Natural killer cell (primary cell): Measurements from ENCODE around the gene KHNYN. TPM values are rescaled to one million over a fixed set of nuclear protein-coding genes. Genes with fewer than 3 reads are reported as not detected.

Source experiments
- ATAC-seq, 3 donors: fragments of 150-1000 bp in 2 of 3; fragments of 200-7000 bp in 1 of 3; cut with Tn5 transposase; 1 replicate in 1 of 3; 2 replicates in 2 of 3; pipeline ENCODE4 v1.10.0; 2021; ENCODE audit warnings: mild to moderate bottlenecking in 2 of 3, moderate library complexity in 2 of 3
- DNase-seq, 2 donors: peaks; one replicate each; pipeline versions ENCODE4 v3.0.0 to v3.0.0-alpha.2; 2013 to 2021; ENCODE audit warnings: mixed read lengths in 1 of 2
- H3K27ac ChIP-seq: one replicate; pipeline ENCODE4 v1.5.1; 2013; ENCODE audit warnings: mild to moderate bottlenecking, low read length
- H3K27me3 ChIP-seq: one replicate; pipeline ENCODE4 v1.6.1; 2013; ENCODE audit warnings: low read length; ENCODE audit not compliant: control insufficient read depth, insufficient read depth
- H3K36me3 ChIP-seq: one replicate; pipeline ENCODE4 v1.6.1; 2013; ENCODE audit warnings: low read length; ENCODE audit not compliant: control insufficient read depth, insufficient read depth
- H3K4me1 ChIP-seq: one replicate; pipeline ENCODE4 v1.6.1; 2013; ENCODE audit warnings: low read length; ENCODE audit not compliant: control insufficient read depth, insufficient read depth
- H3K4me3 ChIP-seq: one replicate; pipeline ENCODE4 v1.5.1; 2013; ENCODE audit warnings: low read length
- H3K9me3 ChIP-seq: one replicate; pipeline ENCODE4 v1.6.1; 2013; ENCODE audit warnings: low read length; ENCODE audit not compliant: control insufficient read depth, insufficient read depth
- H3K27ac Mint-ChIP-seq, 2 donors: one replicate each; pipeline ENCODE4 v1.8.0; 2022; ENCODE audit warnings: mild to moderate bottlenecking in 2 of 2, mixed read lengths in 2 of 2, moderate library complexity in 1 of 2
- H3K27me3 Mint-ChIP-seq, 2 donors: one replicate each; pipeline ENCODE4 v1.8.0; 2022; ENCODE audit warnings: low read depth in 2 of 2, mixed read lengths in 2 of 2
- H3K36me3 Mint-ChIP-seq: one replicate; pipeline ENCODE4 v1.8.0; 2022; ENCODE audit warnings: mixed read lengths
- H3K4me1 Mint-ChIP-seq, 2 donors: one replicate each; pipeline ENCODE4 v1.8.0; 2022; ENCODE audit warnings: mixed read lengths in 2 of 2
- H3K4me3 Mint-ChIP-seq: one replicate; pipeline ENCODE4 v1.8.0; 2022; ENCODE audit warnings: mild to moderate bottlenecking, moderate library complexity, mixed read lengths
- H3K9me3 Mint-ChIP-seq, 2 donors: one replicate each; pipeline ENCODE4 v1.8.0; 2022; ENCODE audit warnings: mixed read lengths in 2 of 2
- CTCF ChIP-seq: fragments of 200-600 bp; IDR thresholded peaks from one replicate; pipeline ENCODE4 v1.8.0; 2022; ENCODE audit warnings: antibody characterized with exemption
- WGBS: methylation state at CpG from one replicate; pipeline ENCODE4 v1.1.7; 2013; ENCODE audit warnings: missing lambda C conversion rate; ENCODE audit not compliant: insufficient coverage; 5-methylcytosine and 5-hydroxymethylcytosine counted together
- intact Hi-C: fragments of 100-400 bp; cut with micrococcal nuclease; formaldehyde crosslinking; loops from one replicate; pipeline ENCODE4 v1.14.2; 2022
- total RNA-seq, 4 donors: library from RNA; stranded (reverse); fragments of 120-200 nt in 1 of 4; gene quantifications; one replicate each; pipeline versions ENCODE4 v1.2.3 to v1.2.4, GENCODE V29; 2013 to 2022

KHNYN gene
- 100 to 1,000 TPM; 106 to 141 (median 116) TPM for total RNA-seq
- total RNA-seq (2013), result 82.6 TPM

- Histone ChIP-seq H3K4me3 (peak within 1 kb of the TSS; percentile 93), H3K27ac (peak within 1 kb of the TSS; percentile 99), H3K4me1 (peaks cover 36% of the 10 kb centered on the region), H3K27me3 (no peaks in the 10 kb centered on the region), H3K36me3 (peaks cover 25% of the 10 kb centered on the region), H3K9me3 (no peaks in the 10 kb centered on the region)
- Mint-ChIP-seq H3K9me3 (no peaks in the 10 kb centered on the region), H3K4me1 (peaks cover 14 to 27% of the 10 kb centered on the region in 2 donors), H3K27me3 (no peaks in the 10 kb centered on the region), H3K27ac (peak within 1 kb of the TSS; percentile 87 to 97), H3K36me3 (no peaks in the 10 kb centered on the region), H3K4me3 (peak within 1 kb of the TSS; percentile 86)
- peak; percentile 82 to 93 (median 87) for ATAC-seq
- peak; percentile 86 to 95 for DNase-seq
- no peak for TF ChIP-seq CTCF
- intact Hi-C loops, result loop anchor here (2.0 to 10.0 kb wide), 2 partner anchors 185 to 213 kb away; partner anchors contain the start of genes MDP1 and TINF2
- 3% methylated on average over 56 of the region's 57 CpGs for WGBS
These were observed at the start of gene KHNYN, which contains the start of gene CBLN3 for GRCh38 chr14:24429395-24430142. TSS of gene KHNYN (plus strand) at chr14:24429954. CDS start at chr14:24430731, 777 bp downstream. TSS of gene CBLN3 (minus strand) at chr14:24429668. CDS start at chr14:24429054, 614 bp downstream.

- no peak overlapping the region for H3K4me3 Mint-ChIP-seq
- no peaks in the 10 kb centered on the region for H3K9me3 ChIP-seq
- H3K27ac Mint-ChIP-seq, result no peak overlapping the region
- H3K36me3 Mint-ChIP-seq, result no peaks in the 10 kb centered on the region
- TF ChIP-seq CTCF, result no peak
- H3K27me3 ChIP-seq, result no peaks in the 10 kb centered on the region
- H3K27me3 Mint-ChIP-seq, result peaks cover 9 to 12% of the 10 kb centered on the region in 2 donors
- 86% methylated on average over 8 of the region's 8 CpGs for WGBS
- no peaks in the 10 kb centered on the region for H3K4me1 Mint-ChIP-seq
- H3K36me3 ChIP-seq, result no peaks in the 10 kb centered on the region
- ATAC-seq, result no peak
- no peaks in the 10 kb centered on the region for H3K9me3 Mint-ChIP-seq
- intact Hi-C loops, result no loop called here
- no peak overlapping the region for H3K4me3 ChIP-seq
- DNase-seq, result no peak
- H3K4me1 ChIP-seq, result no peaks in the 10 kb centered on the region
- H3K27ac ChIP-seq, result no peak overlapping the region
These were observed 48.2 kb upstream of the KHNYN start for GRCh38 chr14:24381363-24382063.

- H3K4me3 ChIP-seq, result no peak overlapping the region
- WGBS, result 90% methylated on average over 4 of the region's 4 CpGs
These were observed 47.7 kb upstream of the KHNYN start for GRCh38 chr14:24382064-24382371.

More at GRCh38 chr14:24382064-24382371, 47.7 kb upstream of the KHNYN start:
- H3K27ac ChIP-seq, result no peak overlapping the region
- intact Hi-C loops, result no loop called here
- DNase-seq (no peak), ATAC-seq (no peak)
- H3K9me3 ChIP-seq, result no peaks in the 10 kb centered on the region
- no peaks in the 10 kb centered on the region for H3K27me3 ChIP-seq
- H3K4me3 Mint-ChIP-seq, result no peak overlapping the region
- H3K4me1 Mint-ChIP-seq, result no peaks in the 10 kb centered on the region
- H3K9me3 Mint-ChIP-seq, result no peaks in the 10 kb centered on the region
- H3K36me3 Mint-ChIP-seq, result no peaks in the 10 kb centered on the region
- H3K36me3 ChIP-seq, result no peaks in the 10 kb centered on the region
- H3K27me3 Mint-ChIP-seq, result peaks cover 12 to 16% of the 10 kb centered on the region in 2 donors
- H3K27ac Mint-ChIP-seq, result no peak overlapping the region
- no peaks in the 10 kb centered on the region for H3K4me1 ChIP-seq
- TF ChIP-seq CTCF, result no peak
